Muscle of leg (tissue), 11 donors: ENCODE data around the gene SUN1. TPM values are rescaled to one million over a fixed set of nuclear protein-coding genes. Genes with fewer than 3 reads are reported as not detected.

Experiments used
- DNase-seq: peaks from one replicate; pipeline ENCODE4 v3.0.0; 2013
- H3K27ac ChIP-seq: one replicate; pipeline ENCODE4 v1.5.1; 2013; ENCODE audit warnings: mild to moderate bottlenecking, low read length, control low read depth
- H3K27me3 ChIP-seq: one replicate; pipeline ENCODE4 v1.6.1; 2013; ENCODE audit warnings: low read length; ENCODE audit not compliant: control insufficient read depth, insufficient read depth
- H3K36me3 ChIP-seq: one replicate; pipeline ENCODE4 v1.6.1; 2013; ENCODE audit warnings: low read length; ENCODE audit not compliant: control insufficient read depth, insufficient read depth
- H3K4me1 ChIP-seq: one replicate; pipeline ENCODE4 v1.6.1; 2013; ENCODE audit warnings: low read length; ENCODE audit not compliant: control insufficient read depth, insufficient read depth
- H3K4me3 ChIP-seq: one replicate; pipeline ENCODE4 v1.5.1; 2013; ENCODE audit warnings: low read length, control low read depth
- H3K9me3 ChIP-seq: replicated peaks from 2 replicates; pipeline ENCODE4 v1.6.1; 2013; ENCODE audit warnings: low read depth, low read length; ENCODE audit not compliant: control insufficient read depth
- WGBS: methylation state at CpG from one replicate; pipeline ENCODE4 v1.1.5; 2013; ENCODE audit warnings: missing lambda C conversion rate; ENCODE audit not compliant: insufficient coverage; 5-methylcytosine and 5-hydroxymethylcytosine counted together
- polyA plus RNA-seq, 8 donors: library from polyadenylated mRNA; unstranded; fragments of 120-200 nt; gene quantifications; one replicate each; pipeline versions ENCODE4 v1.2.1 to v1.2.3, GENCODE V29; 2013; ENCODE audit warnings: inconsistent platforms in 1 of 8, low replicate concordance in 1 of 8; ENCODE audit not compliant: insufficient read length in 8 of 8, insufficient read depth in 1 of 8
- total RNA-seq: library from RNA; stranded (reverse); fragments of 120-200 nt; gene quantifications from one replicate; pipeline ENCODE4 v1.2.4, GENCODE V29; 2013

SUN1 gene
- total and polyA plus RNA-seq, 9 donors, result 150 to 238 (median 164) TPM

GRCh38 chr7:853366-854117 is 21.3 kb downstream of the SUN1 start:
- WGBS, result 92% methylated on average over 33 of the region's 33 CpGs
- Histone ChIP-seq H3K9me3 (no peaks in the 10 kb centered on the region), H3K4me1 (no peaks in the 10 kb centered on the region), H3K27me3 (no peaks in the 10 kb centered on the region), H3K4me3 (no peak overlapping the region), H3K36me3 (peaks cover 93% of the 10 kb centered on the region), H3K27ac (no peak overlapping the region)
- DNase-seq, result no peak

- no peak for DNase-seq
- Histone ChIP-seq H3K9me3 (no peaks in the 10 kb centered on the region), H3K36me3 (peaks cover 93% of the 10 kb centered on the region), H3K27ac (no peak overlapping the region), H3K27me3 (no peaks in the 10 kb centered on the region), H3K4me1 (no peaks in the 10 kb centered on the region), H3K4me3 (no peak overlapping the region)
- 93% methylated on average over 17 of the region's 32 CpGs for WGBS
Measured at GRCh38 chr7:854118-854775, 22.0 kb downstream of the SUN1 start.

GRCh38 chr7:855686-856369 is 23.6 kb downstream of the SUN1 start:
- 96% methylated on average over 15 of the region's 29 CpGs for WGBS
- Histone ChIP-seq H3K9me3 (no peaks in the 10 kb centered on the region), H3K4me3 (no peak overlapping the region), H3K27ac (no peak overlapping the region), H3K36me3 (peaks cover 94% of the 10 kb centered on the region), H3K4me1 (no peaks in the 10 kb centered on the region), H3K27me3 (no peaks in the 10 kb centered on the region)
- no peak for DNase-seq

GRCh38 chr7:856444-857095 is 24.3 kb downstream of the SUN1 start:
- WGBS, result 89% methylated on average over 29 of the region's 30 CpGs
- H3K9me3 ChIP-seq, result no peaks in the 10 kb centered on the region
- H3K27ac ChIP-seq, result no peak overlapping the region
- peaks cover 94% of the 10 kb centered on the region for H3K36me3 ChIP-seq
- H3K4me3 ChIP-seq, result no peak overlapping the region
- no peak for DNase-seq
- no peaks in the 10 kb centered on the region for H3K27me3 ChIP-seq
- H3K4me1 ChIP-seq, result no peaks in the 10 kb centered on the region

GRCh38 chr7:857661-858060 is 25.4 kb downstream of the SUN1 start:
- 55% methylated on average over 5 of the region's 9 CpGs for WGBS
- Histone ChIP-seq H3K9me3 (no peaks in the 10 kb centered on the region), H3K36me3 (peaks cover 94% of the 10 kb centered on the region), H3K4me3 (no peak overlapping the region), H3K27me3 (no peaks in the 10 kb centered on the region), H3K27ac (no peak overlapping the region), H3K4me1 (no peaks in the 10 kb centered on the region)
- DNase-seq, result no peak

GRCh38 chr7:859359-860030 is 27.2 kb downstream of the SUN1 start:
- Histone ChIP-seq H3K27ac (no peak overlapping the region), H3K9me3 (no peaks in the 10 kb centered on the region), H3K4me3 (no peak overlapping the region), H3K27me3 (no peaks in the 10 kb centered on the region), H3K4me1 (no peaks in the 10 kb centered on the region), H3K36me3 (peaks cover 88% of the 10 kb centered on the region)
- WGBS, result 74% methylated on average over 12 of the region's 16 CpGs
- no peak for DNase-seq

GRCh38 chr7:860149-860548 is 27.9 kb downstream of the SUN1 start:
- Histone ChIP-seq H3K27me3 (no peaks in the 10 kb centered on the region), H3K9me3 (no peaks in the 10 kb centered on the region), H3K4me1 (no peaks in the 10 kb centered on the region), H3K27ac (no peak overlapping the region), H3K36me3 (peaks cover 86% of the 10 kb centered on the region), H3K4me3 (no peak overlapping the region)
- DNase-seq, result no peak
- 96% methylated on average over 21 of the region's 21 CpGs for whole genome bisulfite sequencing

- Histone ChIP-seq H3K27ac (no peak overlapping the region), H3K4me1 (no peaks in the 10 kb centered on the region), H3K36me3 (peaks cover 86% of the 10 kb centered on the region), H3K27me3 (no peaks in the 10 kb centered on the region), H3K9me3 (no peaks in the 10 kb centered on the region), H3K4me3 (no peak overlapping the region)
- DNase-seq, result no peak
- 100% methylated on average over 2 of the region's 9 CpGs for WGBS
Measured at GRCh38 chr7:861222-861621, 28.9 kb downstream of the SUN1 start.

- peaks cover 82% of the 10 kb centered on the region for H3K36me3 ChIP-seq
- H3K27ac ChIP-seq, result no peak overlapping the region
- DNase-seq, result no peak
- H3K4me1 ChIP-seq, result no peaks in the 10 kb centered on the region
- no peaks in the 10 kb centered on the region for H3K9me3 ChIP-seq
- H3K4me3 ChIP-seq, result no peak overlapping the region
- 64% methylated on average over 5 of the region's 6 CpGs for WGBS
- no peaks in the 10 kb centered on the region for H3K27me3 ChIP-seq
Measured at GRCh38 chr7:862157-862556, 29.9 kb downstream of the SUN1 start.
